B cell (primary cell): Measurements from ENCODE around the gene HAO2. TPM values are rescaled to one million over a fixed set of nuclear protein-coding genes. Genes with fewer than 3 reads are reported as not detected.

Experiments
- ATAC-seq: fragments of 200-7000 bp; cut with Tn5 transposase; one replicate; pipeline ENCODE4 v1.10.0; 2021; ENCODE audit warnings: low read depth, mild to moderate bottlenecking, moderate number of reproducible peaks, moderate library complexity
- CTCF ChIA-PET: fragments of 350-600 bp; sonication (Branson Sonifier 250); formaldehyde crosslinking; loops from one replicate; lab custom pipeline; 2021; ENCODE audit warnings: antibody characterized with exemption, inconsistent platforms; lab: Charles Lee
- POLR2A ChIA-PET: fragments of 350-600 bp; sonication (Branson Sonifier 250); formaldehyde crosslinking; loops from one replicate; lab custom pipeline; 2021; ENCODE audit warnings: antibody characterized with exemption; lab: Charles Lee
- DNase-seq: peaks from one replicate; pipeline ENCODE4 v3.0.0; 2013
- H2AFZ ChIP-seq: 2 replicates; pipeline ENCODE4 v1.6.1; 2012; ENCODE audit warnings: mild to moderate bottlenecking, low read depth, low read length; ENCODE audit not compliant: insufficient read depth, poor library complexity, severe bottlenecking
- H3K27ac ChIP-seq, 2 donors: 1 replicate in 1 of 2; 2 replicates in 1 of 2; pipeline ENCODE4 v1.5.1; 2012 to 2013; ENCODE audit warnings: low read length in 2 of 2, mild to moderate bottlenecking in 2 of 2, moderate library complexity in 1 of 2
- H3K27me3 ChIP-seq, 4 experiments: fragments of 200-600 bp in 1 of 4; sonication (generic) in 1 of 4; replicated peaks in 1 of 4; 1 replicate in 2 of 4; 2 replicates in 2 of 4; pipeline versions ENCODE4 v1.6.1 to v1.7.0; 2013 to 2016; ENCODE audit warnings: low read length in 3 of 4, mild to moderate bottlenecking in 2 of 4, mixed read lengths in 1 of 4, moderate library complexity in 1 of 4; ENCODE audit not compliant: insufficient read depth in 4 of 4, control insufficient read depth in 3 of 4; ENCODE audit errors: control extremely low read depth in 1 of 4
- H3K36me3 ChIP-seq, 2 experiments: replicated peaks in 1 of 2; 1 replicate in 1 of 2; 2 replicates in 1 of 2; pipeline versions ENCODE4 v1.6.1 to v1.7.1; 2013; ENCODE audit warnings: low read length in 1 of 2; ENCODE audit not compliant: insufficient read depth in 2 of 2, control insufficient read depth in 1 of 2; ENCODE audit errors: control extremely low read depth in 1 of 2, extremely low read depth in 1 of 2
- H3K4me1 ChIP-seq, 2 donors: fragments of 200-600 bp in 1 of 2; sonication (generic) in 1 of 2; 1 replicate in 1 of 2; 2 replicates in 1 of 2; pipeline versions ENCODE4 v1.5.1 to v1.6.1; 2013 to 2017; ENCODE audit warnings: low read length in 2 of 2; ENCODE audit not compliant: control insufficient read depth in 2 of 2, insufficient read depth in 2 of 2
- H3K4me2 ChIP-seq: replicated peaks from 2 replicates; pipeline ENCODE3; 2012; ENCODE audit warnings: mild to moderate bottlenecking, low read depth, low read length; ENCODE audit not compliant: poor library complexity, severe bottlenecking
- H3K4me3 ChIP-seq, 5 experiments: fragments of 200-600 bp in 1 of 5; sonication (generic) in 1 of 5; 1 replicate in 3 of 5; 2 replicates in 2 of 5; pipeline versions ENCODE4 v1.5.1 to v1.7.0; 2011 to 2016; ENCODE audit warnings: low read length in 4 of 5, mild to moderate bottlenecking in 4 of 5, low read depth in 2 of 5, control low read depth in 1 of 5, moderate library complexity in 1 of 5; ENCODE audit not compliant: insufficient read depth in 1 of 5; ENCODE audit errors: control extremely low read depth in 1 of 5, extremely low read depth in 1 of 5
- H3K79me2 ChIP-seq: fragments of 200-600 bp; sonication (generic); one replicate; pipeline ENCODE4 v1.6.0; 2016; ENCODE audit warnings: low read length; ENCODE audit not compliant: control insufficient read depth, insufficient read depth
- H3K9ac ChIP-seq: fragments of 200-600 bp; sonication (generic); 2 replicates; pipeline ENCODE4 v1.6.1; 2017; ENCODE audit warnings: mild to moderate bottlenecking, low read length, moderate library complexity
- H3K9me3 ChIP-seq, 3 donors: one replicate each; pipeline versions ENCODE4 v1.6.1 to v1.7.1; 2013; ENCODE audit warnings: low read length in 2 of 3; ENCODE audit not compliant: control insufficient read depth in 2 of 3, insufficient read depth in 1 of 3; ENCODE audit errors: control extremely low read depth in 1 of 3
- H4K20me1 ChIP-seq: 2 replicates; pipeline ENCODE4 v1.6.0; 2012; ENCODE audit warnings: mild to moderate bottlenecking, low read length; ENCODE audit not compliant: insufficient read depth, control insufficient read depth, poor library complexity, severe bottlenecking
- H3K27ac Mint-ChIP-seq: one replicate; pipeline ENCODE4 v1.8.0; 2021; ENCODE audit warnings: mixed read lengths
- H3K27me3 Mint-ChIP-seq: one replicate; pipeline ENCODE4 v1.8.0; 2021; ENCODE audit warnings: mixed read lengths
- H3K4me1 Mint-ChIP-seq: one replicate; pipeline ENCODE4 v1.8.0; 2021; ENCODE audit warnings: mixed read lengths
- H3K4me3 Mint-ChIP-seq: one replicate; pipeline ENCODE4 v1.8.0; 2021; ENCODE audit warnings: mixed read lengths
- H3K9me3 Mint-ChIP-seq: one replicate; pipeline ENCODE4 v1.8.0; 2022; ENCODE audit warnings: mixed read lengths; ENCODE audit not compliant: insufficient read depth
- EZH2 ChIP-seq: IDR thresholded peaks from 2 replicates; pipeline ENCODE4 v1.6.1; 2012; ENCODE audit warnings: borderline replicate concordance, low read depth, mild to moderate bottlenecking, moderate library complexity, low read length; ENCODE audit not compliant: insufficient read depth, poor library complexity, severe bottlenecking
- WGBS: methylation state at CpG from one replicate; pipeline ENCODE4 v1.1.5; 2013; ENCODE audit warnings: missing lambda C conversion rate; ENCODE audit not compliant: insufficient coverage; 5-methylcytosine and 5-hydroxymethylcytosine counted together
- intact Hi-C: fragments of 100-400 bp; cut with micrococcal nuclease; formaldehyde crosslinking; loops from one replicate; pipeline ENCODE4 v1.10.0; 2022
- polyA plus RNA-seq: library from polyadenylated mRNA; depleted of rRNA; stranded (reverse); fragments of >200 nt; gene quantifications from 2 replicates; pipeline ENCODE4 v1.2.3, GENCODE V29; 2012
- total RNA-seq, 2 donors: library from RNA; stranded (reverse); fragments of 120-200 nt in 1 of 2; gene quantifications; 1 replicate in 1 of 2; 2 replicates in 1 of 2; pipeline versions ENCODE4 v1.2.3 to v1.2.4, GENCODE V29; 2013 to 2022
- TF ChIP-seq, protein P1 (sequence below): fragments of 200-600 bp; IDR thresholded peaks from one replicate; pipeline ENCODE4 v1.8.0; 2022; ENCODE audit warnings: antibody characterized with exemption, mild to moderate bottlenecking

HAO2 gene
- total and polyA plus RNA-seq, 2 donors (not counting 1 experiment from before 2014, with no cell fraction given), result not detected

DNA sequence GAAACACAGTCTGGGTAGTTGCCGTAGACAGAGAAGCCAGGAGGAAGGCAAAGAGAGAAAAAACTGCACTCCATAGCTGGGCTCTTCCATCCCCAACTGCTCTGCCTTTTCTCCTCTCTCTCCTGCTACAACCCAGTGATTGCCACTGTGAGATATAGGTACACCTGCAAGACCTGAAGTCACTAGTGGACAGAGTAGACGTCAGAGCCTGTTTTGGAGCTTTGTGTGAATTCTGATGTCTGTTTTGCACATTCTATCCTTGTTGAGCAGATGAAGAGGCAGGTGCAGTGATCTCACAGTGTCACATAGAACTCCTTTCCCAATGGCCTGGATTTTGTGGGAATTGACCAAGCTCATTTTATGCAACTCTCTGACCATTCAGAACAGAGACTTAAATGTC lies 2.2 kb downstream of the HAO2 start:
- H3K9me3 Mint-ChIP-seq, result no peaks in the 10 kb centered on the region
- no peak overlapping the region for H3K27ac ChIP-seq
- H3K9me3 ChIP-seq, result no peaks in the 10 kb centered on the region
- H3K4me1 Mint-ChIP-seq, result no peaks in the 10 kb centered on the region
- no peak overlapping the region for H3K4me3 ChIP-seq
- no peaks in the 10 kb centered on the region for H3K36me3 ChIP-seq
- H3K9ac ChIP-seq, result no peak overlapping the region
- H3K27me3 ChIP-seq, result no peaks in the 10 kb centered on the region
- no peaks in the 10 kb centered on the region for H3K79me2 ChIP-seq
- 100% methylated on average over 2 of the region's 2 CpGs for WGBS
- ATAC-seq (no peak), DNase-seq (no peak)
- TF ChIP-seq, protein P1, sequence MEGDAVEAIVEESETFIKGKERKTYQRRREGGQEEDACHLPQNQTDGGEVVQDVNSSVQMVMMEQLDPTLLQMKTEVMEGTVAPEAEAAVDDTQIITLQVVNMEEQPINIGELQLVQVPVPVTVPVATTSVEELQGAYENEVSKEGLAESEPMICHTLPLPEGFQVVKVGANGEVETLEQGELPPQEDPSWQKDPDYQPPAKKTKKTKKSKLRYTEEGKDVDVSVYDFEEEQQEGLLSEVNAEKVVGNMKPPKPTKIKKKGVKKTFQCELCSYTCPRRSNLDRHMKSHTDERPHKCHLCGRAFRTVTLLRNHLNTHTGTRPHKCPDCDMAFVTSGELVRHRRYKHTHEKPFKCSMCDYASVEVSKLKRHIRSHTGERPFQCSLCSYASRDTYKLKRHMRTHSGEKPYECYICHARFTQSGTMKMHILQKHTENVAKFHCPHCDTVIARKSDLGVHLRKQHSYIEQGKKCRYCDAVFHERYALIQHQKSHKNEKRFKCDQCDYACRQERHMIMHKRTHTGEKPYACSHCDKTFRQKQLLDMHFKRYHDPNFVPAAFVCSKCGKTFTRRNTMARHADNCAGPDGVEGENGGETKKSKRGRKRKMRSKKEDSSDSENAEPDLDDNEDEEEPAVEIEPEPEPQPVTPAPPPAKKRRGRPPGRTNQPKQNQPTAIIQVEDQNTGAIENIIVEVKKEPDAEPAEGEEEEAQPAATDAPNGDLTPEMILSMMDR, result no peak
- TF ChIP-seq EZH2, result no peak
- no peak overlapping the region for H3K27ac Mint-ChIP-seq
- no peak overlapping the region for H3K4me3 Mint-ChIP-seq
- no peaks in the 10 kb centered on the region for H3K4me1 ChIP-seq
- no peaks in the 10 kb centered on the region for H4K20me1 ChIP-seq
- H3K4me2 ChIP-seq, result no peak overlapping the region
- no peak overlapping the region for H2AFZ ChIP-seq
- H3K27me3 Mint-ChIP-seq, result peaks cover 17% of the 10 kb centered on the region
- intact Hi-C loops, result no loop called here
- ChIA-PET CTCF (no interaction called here), POLR2A (no interaction called here)

DNA sequence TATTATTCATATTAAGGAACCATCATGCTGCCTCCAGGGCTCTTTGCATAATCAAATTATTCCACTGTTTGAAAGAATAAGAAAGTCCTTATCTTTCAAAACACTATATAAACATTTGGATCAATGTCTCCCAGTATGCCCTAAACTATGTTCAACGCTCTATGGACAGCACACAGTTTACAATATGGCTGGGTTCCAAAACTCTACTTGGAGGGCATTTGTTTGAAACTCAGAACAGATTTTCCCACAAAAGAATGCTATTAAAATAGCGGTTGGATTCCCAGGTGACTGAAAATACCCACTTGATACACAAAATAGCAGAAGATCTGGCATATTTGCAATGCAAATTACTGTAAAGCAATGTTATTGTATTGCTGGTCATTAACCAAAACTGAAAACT lies 3.2 kb downstream of the HAO2 start:
- TF ChIP-seq, protein P1, result no peak
- no peak for TF ChIP-seq EZH2
- Histone ChIP-seq H3K9me3 (no peaks in the 10 kb centered on the region), H3K79me2 (no peaks in the 10 kb centered on the region), H4K20me1 (no peaks in the 10 kb centered on the region), H3K27ac (no peak overlapping the region), H3K36me3 (no peaks in the 10 kb centered on the region), H3K27me3 (no peaks in the 10 kb centered on the region), H3K9ac (no peak overlapping the region), H2AFZ (no peak overlapping the region), H3K4me3 (no peak overlapping the region), H3K4me1 (no peaks in the 10 kb centered on the region), H3K4me2 (no peak overlapping the region)
- 80% methylated on average over 1 of the region's 2 CpGs for WGBS
- DNase-seq (no peak), ATAC-seq (no peak)
- ChIA-PET CTCF (no interaction called here), POLR2A (no interaction called here)
- no peaks in the 10 kb centered on the region for H3K4me1 Mint-ChIP-seq
- H3K9me3 Mint-ChIP-seq, result no peaks in the 10 kb centered on the region
- no peak overlapping the region for H3K4me3 Mint-ChIP-seq
- H3K27ac Mint-ChIP-seq, result no peak overlapping the region
- intact Hi-C loops, result no loop called here
- H3K27me3 Mint-ChIP-seq, result peaks cover 17% of the 10 kb centered on the region
